SK-N-MC (cell line): ENCODE results near the gene PRKAR2B.
"Not testable (repeated sequence)": the region's sequence is repeated elsewhere in the genome, so short reads cannot be mapped to it uniquely, and the experiment has no call there.

Experiments
- DNase-seq: peaks from one replicate; pipeline ENCODE4 v3.0.0-alpha.2; 2011; ENCODE audit warnings: low read depth, low spot score
- H3K27ac ChIP-seq: fragments of 200-600 bp; sonication (generic); 2 replicates; pipeline ENCODE4 v1.5.1; 2016; ENCODE audit warnings: mixed run types
- H3K36me3 ChIP-seq: fragments of 200-600 bp; sonication (generic); 2 replicates; pipeline ENCODE4 v1.6.1; 2017; ENCODE audit warnings: antibody characterized with exemption, low read length, mixed read lengths; ENCODE audit not compliant: insufficient read depth
- H3K4me3 ChIP-seq: fragments of 200-600 bp; sonication (generic); 2 replicates; pipeline ENCODE4 v1.5.1; 2016
- H3K9ac ChIP-seq: fragments of 200-600 bp; sonication (generic); 2 replicates; pipeline ENCODE4 v1.8.0; 2017; ENCODE audit warnings: mixed run types, mixed read lengths; ENCODE audit not compliant: insufficient read length
- H3K9me3 ChIP-seq: fragments of 200-600 bp; sonication (generic); 2 replicates; pipeline ENCODE4 v1.6.1; 2017; ENCODE audit warnings: low read depth, mild to moderate bottlenecking, antibody characterized with exemption, low read length, moderate library complexity, mixed read lengths
- EZH2 ChIP-seq: fragments of 200-600 bp; sonication (generic); IDR thresholded peaks from one replicate; pipeline ENCODE4 v1.6.1; 2017; ENCODE audit warnings: antibody characterized with exemption
- FOXP2 ChIP-seq: optimal IDR thresholded peaks from 2 replicates; pipeline ENCODE3; 2011; ENCODE audit warnings: mild to moderate bottlenecking, moderate library complexity; ENCODE audit not compliant: insufficient read depth; ENCODE audit errors: extremely low read length, control extremely low read depth
- POLR2AphosphoS5 ChIP-seq: IDR thresholded peaks from 2 replicates; pipeline ENCODE4 v1.6.1; 2012; ENCODE audit warnings: mild to moderate bottlenecking, low read depth, low read length, borderline replicate concordance

Gene PRKAR2B

DNA sequence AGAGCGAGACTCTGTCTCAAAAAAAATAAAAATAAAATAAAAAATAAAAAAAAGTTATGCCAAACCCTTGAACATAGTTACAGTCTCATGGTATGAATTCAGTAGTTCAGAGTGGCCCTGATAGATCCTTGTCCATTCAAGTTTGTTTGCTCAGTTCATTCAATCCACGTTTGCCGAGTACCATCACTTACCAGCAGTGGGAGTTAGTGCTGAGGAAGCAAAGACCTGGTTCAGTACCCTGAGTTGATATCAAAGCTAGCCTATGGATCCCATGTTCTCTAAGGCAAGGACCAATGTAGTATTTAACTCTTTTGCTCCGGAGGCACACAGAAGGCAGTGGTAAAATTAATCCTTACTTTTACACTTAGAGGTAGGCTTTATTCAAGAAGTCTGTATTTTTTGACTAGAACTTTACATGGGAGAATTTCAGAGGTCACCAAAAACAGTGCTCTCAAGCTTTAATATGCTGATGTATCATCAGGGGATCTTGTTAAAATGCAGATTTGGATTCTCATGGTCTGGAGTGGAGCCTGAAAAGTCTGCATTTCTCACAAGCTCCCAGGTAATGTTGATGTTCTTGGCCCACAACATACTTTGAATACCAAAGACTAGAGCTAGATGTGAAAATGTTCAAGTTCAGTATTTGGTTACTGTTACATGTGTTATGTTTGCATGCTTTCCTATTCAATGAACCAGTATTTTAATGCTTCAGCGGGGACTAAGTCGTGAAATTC, 86.1 kb downstream of the PRKAR2B start:
- H3K36me3 ChIP-seq = no peaks in the 10 kb centered on the region
- H3K27ac ChIP-seq = no peak overlapping the region
- no peak overlapping the region for H3K4me3 ChIP-seq
- no peaks in the 10 kb centered on the region for H3K9me3 ChIP-seq
- DNase-seq = no peak
- no peak for TF ChIP-seq POLR2AphosphoS5
- no peak for TF ChIP-seq FOXP2
- no peak for TF ChIP-seq EZH2
- H3K9ac ChIP-seq = no peak overlapping the region

DNA sequence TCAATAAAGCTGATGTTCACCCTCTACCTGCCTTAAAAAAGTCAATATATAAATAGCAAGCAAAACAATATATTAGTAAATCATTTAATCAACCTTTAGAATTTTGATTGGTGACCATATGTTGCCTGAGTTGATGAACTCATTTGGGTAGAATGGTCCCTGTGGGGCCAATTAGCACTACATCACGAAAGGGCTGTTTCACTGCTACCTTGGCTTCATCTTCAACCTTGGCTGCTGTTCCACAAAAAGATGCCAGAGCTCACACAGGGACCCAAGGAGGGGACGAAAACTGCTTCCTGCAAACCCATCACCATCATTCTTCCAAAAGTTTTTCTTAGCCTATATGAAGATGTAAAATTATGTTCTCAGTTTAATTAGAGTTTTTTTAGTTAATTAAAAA, 88.9 kb downstream of the PRKAR2B start:
- no peak for DNase-seq
- no peak overlapping the region for H3K9ac ChIP-seq
- no peaks in the 10 kb centered on the region for H3K36me3 ChIP-seq
- TF ChIP-seq POLR2AphosphoS5 (no peak), EZH2 (no peak)
- H3K27ac ChIP-seq = no peak overlapping the region
- H3K4me3 ChIP-seq = no peak overlapping the region
- no peaks in the 10 kb centered on the region for H3K9me3 ChIP-seq

DNA sequence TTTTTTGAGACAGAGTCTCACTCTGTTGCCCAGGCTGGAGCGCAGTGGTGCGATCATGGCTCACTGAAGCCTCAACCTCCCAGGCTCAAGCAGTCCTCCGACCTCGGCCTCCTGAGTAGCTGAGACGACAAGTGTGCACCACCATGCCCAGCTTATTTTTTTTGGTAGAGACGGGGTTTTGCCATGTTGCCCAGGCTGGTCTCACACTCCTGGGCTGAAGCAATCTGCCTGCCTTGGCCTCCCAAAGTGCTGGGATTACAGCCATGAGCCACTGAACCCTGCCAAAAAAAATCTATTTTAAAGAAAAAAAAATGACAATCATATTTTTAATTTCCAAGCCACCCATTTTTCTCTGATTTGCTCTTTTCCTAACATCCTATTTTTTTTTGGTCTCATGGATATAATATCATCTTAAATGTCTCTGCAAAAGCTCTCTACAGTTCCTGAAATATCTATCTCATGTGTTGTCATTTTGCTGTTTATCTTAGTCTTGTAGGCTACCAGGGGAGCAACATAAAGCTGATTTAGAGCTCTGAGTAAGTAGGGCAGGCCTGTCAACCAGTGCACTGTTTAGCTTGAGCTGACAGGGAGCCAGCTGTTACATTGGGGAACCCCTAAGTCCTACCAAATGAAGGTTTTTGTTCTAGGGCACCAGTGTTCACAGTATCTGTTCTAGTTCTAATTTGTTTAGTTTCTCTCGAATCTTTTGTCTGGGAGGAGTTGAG, 94.4 kb downstream of the PRKAR2B start:
- no peak for DNase-seq
- H3K27ac ChIP-seq = no peak overlapping the region
- TF ChIP-seq POLR2AphosphoS5 (no peak), FOXP2 (no peak), EZH2 (no peak)
- no peaks in the 10 kb centered on the region for H3K9me3 ChIP-seq
- H3K36me3 ChIP-seq = no peaks in the 10 kb centered on the region
- no peak overlapping the region for H3K4me3 ChIP-seq
- no peak overlapping the region for H3K9ac ChIP-seq

DNA sequence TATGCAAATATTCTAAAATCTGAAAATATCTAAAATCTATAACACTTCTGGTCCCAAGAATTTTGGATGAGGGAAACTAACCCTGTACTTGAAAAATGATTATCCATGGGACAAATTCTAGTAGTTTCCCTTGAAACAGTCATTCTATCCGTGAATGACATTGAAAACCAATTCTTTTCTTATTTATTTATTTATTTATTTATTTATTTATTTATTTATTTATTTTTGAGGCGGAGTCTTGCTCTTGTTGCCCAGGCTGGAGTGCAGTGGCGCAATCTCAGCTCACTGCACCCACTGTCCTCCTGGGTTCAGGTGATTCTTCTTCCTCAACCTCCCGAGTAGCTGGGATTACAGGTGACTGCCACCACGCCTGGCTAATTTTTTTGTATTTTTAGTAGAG, 99.4 kb downstream of the PRKAR2B start:
- not testable (repeated sequence) for H3K4me3 ChIP-seq, H3K27ac ChIP-seq, H3K9ac ChIP-seq, H3K9me3 ChIP-seq, DNase-seq, H3K36me3 ChIP-seq

DNA sequence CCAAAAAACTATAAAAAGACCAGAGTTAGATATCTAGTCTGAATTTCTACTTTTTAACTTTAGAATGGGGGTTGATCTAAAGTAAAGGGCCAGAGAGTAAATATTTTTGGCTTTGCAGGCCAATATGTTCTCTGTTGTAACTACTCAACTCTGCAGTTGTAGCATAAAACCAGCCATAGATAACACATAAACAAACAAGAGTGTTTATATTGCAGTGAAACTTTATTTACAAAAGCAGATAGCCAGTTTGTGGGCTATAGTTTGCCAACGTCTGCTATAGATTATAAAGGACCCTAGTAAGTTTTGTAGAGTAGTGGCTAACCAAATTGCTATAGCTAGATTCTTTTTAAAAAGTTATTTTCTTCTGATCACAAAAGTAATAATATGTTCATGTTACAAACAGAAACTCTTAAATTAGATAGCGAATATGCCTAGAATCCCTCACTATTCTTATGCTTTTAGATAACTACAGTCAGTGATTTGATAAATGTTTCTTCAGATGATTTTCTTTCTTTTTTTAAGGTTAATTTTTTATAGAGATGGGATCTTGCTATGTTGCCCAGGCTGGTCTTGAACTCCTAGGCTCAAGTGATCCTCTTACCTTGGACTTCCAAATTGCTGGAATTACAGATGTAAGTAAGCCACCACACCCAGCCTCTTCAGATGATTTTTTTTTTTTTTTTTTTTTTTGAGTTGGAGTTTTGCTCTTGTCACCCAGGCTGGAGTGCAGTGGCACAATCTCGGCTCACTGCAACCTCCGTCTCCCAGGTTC, 100.7 kb downstream of the PRKAR2B start:
- DNase-seq = no peak
- Histone ChIP-seq H3K9ac (no peak overlapping the region), H3K36me3 (no peaks in the 10 kb centered on the region), H3K4me3 (no peak overlapping the region), H3K9me3 (no peaks in the 10 kb centered on the region), H3K27ac (no peak overlapping the region)
- no peak for TF ChIP-seq POLR2AphosphoS5

DNA sequence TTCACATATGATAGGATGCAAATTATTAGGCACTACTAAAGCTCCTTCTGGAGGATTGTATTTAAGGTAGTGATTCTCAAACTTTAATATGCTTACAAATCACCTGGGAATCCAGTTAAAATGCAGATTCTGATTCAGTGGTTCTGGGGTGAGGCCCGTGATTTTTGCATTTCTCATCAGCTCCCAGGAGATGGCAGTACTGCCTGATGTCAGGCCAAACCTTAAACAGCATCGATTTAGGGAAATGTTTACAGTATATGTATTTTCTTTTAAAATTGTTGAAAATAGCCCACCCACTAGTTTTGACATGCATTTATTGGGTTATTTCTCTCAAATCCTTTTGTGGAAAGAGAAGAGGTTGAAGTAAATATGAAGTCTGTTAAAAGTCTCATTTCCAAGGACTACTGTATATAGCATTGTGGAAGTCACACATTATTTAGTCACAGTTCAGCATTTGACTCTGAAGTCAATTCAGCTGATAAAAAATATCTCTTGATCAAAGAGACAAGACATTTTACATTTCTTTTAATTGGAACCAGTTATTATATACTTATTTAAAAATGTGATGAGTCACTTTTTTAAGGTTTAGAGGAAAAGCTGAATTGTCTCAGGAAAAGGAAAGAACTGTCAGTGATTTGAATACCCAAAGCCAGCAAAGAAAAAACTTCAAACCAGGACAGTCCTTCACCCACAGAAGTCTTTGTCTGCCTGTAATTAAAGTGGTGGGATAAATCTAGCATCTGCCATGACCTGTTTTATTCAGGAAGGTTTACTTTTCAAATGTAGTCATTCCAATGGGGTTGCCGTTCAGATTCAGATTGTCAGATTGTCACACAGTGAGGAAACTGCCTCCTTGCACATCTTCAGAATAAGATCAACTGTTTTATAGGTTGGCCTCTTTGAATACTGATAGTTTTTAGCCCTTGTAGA, 103.2 kb downstream of the PRKAR2B start:
- no peaks in the 10 kb centered on the region for H3K9me3 ChIP-seq
- no peaks in the 10 kb centered on the region for H3K36me3 ChIP-seq
- no peak overlapping the region for H3K9ac ChIP-seq
- no peak overlapping the region for H3K27ac ChIP-seq
- no peak for DNase-seq
- no peak for TF ChIP-seq FOXP2
- no peak for TF ChIP-seq POLR2AphosphoS5
- TF ChIP-seq EZH2 = no peak
- no peak overlapping the region for H3K4me3 ChIP-seq

DNA sequence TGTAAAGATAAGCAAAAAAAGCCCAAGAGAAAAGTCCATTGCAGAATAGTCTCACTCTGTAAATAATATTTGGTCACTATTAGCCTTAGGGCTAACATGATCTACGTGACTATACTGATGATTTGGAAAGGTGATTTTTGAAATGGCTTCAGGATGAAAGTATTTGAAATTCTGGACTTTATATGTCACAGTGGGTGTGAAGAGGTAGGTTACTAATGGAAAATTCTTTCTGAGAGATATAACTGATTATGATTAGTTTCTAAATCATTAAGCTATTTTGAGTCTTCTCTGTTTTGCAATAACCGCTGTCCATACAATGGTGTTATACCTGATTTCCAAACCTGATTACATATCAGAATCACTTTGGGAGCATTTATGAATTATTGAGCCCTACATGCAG, 104.2 kb downstream of the PRKAR2B start:
- H3K9me3 ChIP-seq = no peaks in the 10 kb centered on the region
- no peak overlapping the region for H3K27ac ChIP-seq
- TF ChIP-seq POLR2AphosphoS5 (no peak), FOXP2 (no peak), EZH2 (no peak)

DNA sequence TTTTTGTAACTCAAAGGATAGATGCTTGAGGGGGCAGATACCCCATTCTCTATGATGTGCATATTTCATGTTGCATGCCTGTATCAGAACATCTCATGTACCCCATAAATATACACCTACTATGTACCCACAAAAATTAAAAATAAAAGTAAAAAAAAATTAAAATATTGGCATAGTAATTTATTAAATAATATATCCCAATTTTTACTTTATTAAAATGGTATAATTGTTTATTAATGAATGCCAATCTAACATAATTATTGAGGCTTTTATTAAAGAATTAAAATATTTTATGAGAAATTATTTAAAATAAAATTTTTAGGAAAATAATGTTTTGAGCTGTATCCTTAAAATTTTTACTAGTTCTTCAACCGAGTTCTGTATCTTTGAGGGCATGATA, 105.4 kb downstream of the PRKAR2B start:
- no peak for TF ChIP-seq FOXP2

More for the DNA sequence above, 104.2 kb downstream of the PRKAR2B start:
- Histone ChIP-seq H3K4me3 (no peak overlapping the region), H3K9ac (no peak overlapping the region), H3K36me3 (no peaks in the 10 kb centered on the region)
- no peak for DNase-seq

More for the DNA sequence above, 105.4 kb downstream of the PRKAR2B start:
- H3K27ac ChIP-seq = no peak overlapping the region
- H3K9ac ChIP-seq = no peak overlapping the region
- no peak for DNase-seq
- no peaks in the 10 kb centered on the region for H3K9me3 ChIP-seq
- H3K36me3 ChIP-seq = no peaks in the 10 kb centered on the region
- no peak overlapping the region for H3K4me3 ChIP-seq
